ENCODE measurements around the gene APOL4.

- TF ChIP-seq CTCF (IDR thresholded peaks at IDR 0.05; ENCODE audit: borderline replicate concordance, extremely low read depth, low read length, poor library complexity, severe bottlenecking) (no peak), EZH2 (IDR thresholded peaks at IDR 0.05; ENCODE audit: borderline replicate concordance, low read depth, low read length, severe bottlenecking) (no peak)
These were observed 4.0 kb downstream of the APOL4 start for GRCh38 chr22:36197514-36198146.

Measured in DND-41 (cell line).